SW 1271 (cell line): ENCODE measurements around the gene D2HGDH.
"Not testable (repeated sequence)": the region's sequence is repeated elsewhere in the genome, so short reads cannot be mapped to it uniquely, and the experiment has no call there.

Experiments
- DNase-seq, 2 experiments: peaks; one replicate each; lab custom pipeline; 2025; lab: John Stamatoyannopoulos, UW

The D2HGDH gene

GRCh38 chr2:241748468-241749256 lies 14.2 kb downstream of the D2HGDH start:
- no peak for DNase-seq

DNA sequence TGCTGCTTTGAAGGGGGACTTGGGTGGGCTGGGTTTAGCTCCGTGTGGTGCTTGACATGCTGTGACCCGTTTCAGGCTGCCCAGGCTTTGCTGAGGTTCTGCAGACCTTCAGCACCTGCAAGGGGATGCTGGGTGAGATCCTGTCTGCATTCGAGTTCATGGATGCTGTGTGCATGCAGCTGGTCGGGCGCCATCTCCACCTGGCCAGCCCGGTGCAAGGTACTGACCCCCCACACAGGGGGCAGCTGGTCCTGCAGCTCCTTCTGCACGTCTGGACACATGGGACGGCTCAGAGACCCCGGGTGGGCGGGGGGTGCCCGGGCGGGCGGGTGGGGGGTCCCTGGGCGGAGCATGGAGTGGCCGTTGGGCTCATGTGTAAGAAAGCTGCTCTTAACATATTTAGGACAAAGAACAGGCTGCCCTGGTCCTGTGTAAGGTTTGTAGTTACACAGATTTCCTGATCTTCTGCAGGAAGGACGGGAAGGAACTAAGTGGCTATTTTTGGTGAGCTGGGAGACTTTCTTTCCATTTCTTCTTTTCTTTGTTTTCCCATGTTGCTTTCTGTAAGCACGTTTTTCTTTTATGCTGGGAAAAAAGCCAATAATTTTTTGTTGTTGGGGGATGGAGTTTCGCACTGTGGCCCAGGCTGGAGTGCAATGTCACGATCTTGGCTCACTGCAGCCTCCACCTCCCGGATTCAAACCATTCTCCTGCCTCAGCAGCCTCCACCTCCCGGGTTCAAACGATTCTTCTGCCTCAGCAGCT lies 15.8 kb downstream of the D2HGDH start:
- no peak for DNase-seq

DNA sequence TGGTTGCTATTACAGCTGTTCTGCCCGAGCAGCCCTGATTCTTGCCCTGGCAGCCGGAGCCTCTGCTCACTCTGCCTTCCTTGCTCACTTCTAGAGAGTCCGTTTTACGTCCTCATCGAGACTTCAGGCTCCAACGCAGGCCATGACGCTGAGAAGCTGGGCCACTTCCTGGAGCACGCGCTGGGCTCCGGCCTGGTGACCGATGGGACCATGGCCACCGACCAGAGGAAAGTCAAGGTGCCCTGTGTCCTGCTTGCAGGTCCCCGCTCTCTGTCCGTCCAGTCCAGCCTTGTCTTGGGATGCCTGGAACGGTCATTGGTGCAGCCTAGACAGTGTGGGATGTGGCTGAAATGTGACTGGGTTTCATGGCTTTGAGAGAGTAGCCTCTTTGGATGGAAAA lies 16.7 kb downstream of the D2HGDH start:
- no peak for DNase-seq

- no peak for DNase-seq
Observed at GRCh38 chr2:241751776-241752175, 17.3 kb downstream of the D2HGDH start.

DNA sequence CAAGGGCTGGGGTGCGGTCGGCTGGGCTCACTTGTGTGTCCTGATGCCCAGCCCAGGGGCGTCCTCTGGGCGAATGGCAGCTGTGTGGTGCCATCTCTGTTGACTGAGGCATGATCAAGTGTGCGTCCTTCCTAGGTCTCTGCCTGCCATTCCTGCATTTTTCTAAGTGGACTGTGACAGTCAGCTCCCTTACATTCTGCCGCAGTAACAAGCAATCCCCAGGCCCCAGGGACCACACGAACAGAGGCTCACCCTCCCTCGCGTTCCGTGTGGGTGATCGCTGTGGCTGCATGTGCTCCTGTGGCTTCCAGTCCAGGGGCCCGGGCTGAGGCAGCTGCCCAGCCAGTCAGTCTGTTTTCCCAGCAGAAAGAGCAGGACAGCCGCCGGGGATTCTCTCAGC lies 17.8 kb downstream of the D2HGDH start:
- DNase-seq = no peak

DNA sequence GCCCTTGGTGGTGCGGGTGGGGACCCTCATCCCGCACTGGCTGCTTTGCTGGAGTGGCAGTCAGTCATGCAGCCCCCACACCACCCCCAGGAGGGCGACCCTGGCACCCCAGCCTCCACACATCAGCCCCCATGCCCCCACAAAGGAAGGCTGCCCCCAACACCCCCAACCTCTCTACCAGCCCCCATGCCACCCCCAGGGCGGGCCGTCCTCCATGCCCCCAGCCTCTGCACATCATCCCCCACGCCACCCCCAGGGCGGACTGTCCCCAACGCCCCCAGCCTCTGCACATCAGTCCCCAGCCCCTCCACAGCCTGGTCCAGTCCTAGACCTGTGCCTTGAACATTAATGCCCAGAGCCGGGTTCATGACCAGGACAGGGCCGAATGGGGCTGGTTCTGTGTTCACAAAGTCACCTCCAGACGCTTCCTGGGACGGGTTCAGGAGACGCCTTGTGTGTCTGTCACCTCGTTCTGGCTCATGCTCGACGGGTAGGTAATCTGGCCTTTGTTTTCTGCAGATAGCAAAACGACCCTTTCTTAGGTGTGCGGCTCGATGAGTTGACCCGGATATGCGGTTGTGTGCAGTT lies 18.4 kb downstream of the D2HGDH start:
- DNase-seq = no peak

DNA sequence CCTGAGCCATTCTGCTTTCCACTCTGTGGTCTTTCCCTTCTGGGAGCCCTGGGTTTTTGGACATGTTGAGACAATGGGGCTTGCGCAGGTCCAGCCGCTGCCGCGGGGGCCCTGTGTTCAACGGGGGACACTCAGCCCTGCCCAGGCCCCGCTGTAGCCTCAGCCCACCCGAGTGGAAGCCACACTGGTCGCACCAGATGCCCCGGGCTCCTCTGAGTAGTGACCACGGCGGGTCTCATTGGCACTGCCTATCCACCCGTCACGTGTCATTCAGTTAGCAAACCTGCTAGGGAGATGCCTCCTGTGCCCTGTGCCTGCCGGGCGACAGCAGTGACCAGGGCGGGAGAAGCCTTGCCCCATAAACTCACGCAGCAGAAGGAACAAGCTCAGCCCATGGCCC lies 19.1 kb downstream of the D2HGDH start:
- DNase-seq = no peak

- no peak for DNase-seq
Observed at GRCh38 chr2:241754042-241754441, 19.6 kb downstream of the D2HGDH start.

GRCh38 chr2:241755166-241755565 lies 20.7 kb downstream of the D2HGDH start:
- DNase-seq = no peak

- DNase-seq = no peak
Observed at GRCh38 chr2:241755777-241756176, 21.3 kb downstream of the D2HGDH start.

GRCh38 chr2:241759067-241759807 lies 24.8 kb downstream of the D2HGDH start:
- no peak for DNase-seq

- not testable (repeated sequence) for DNase-seq
Observed at GRCh38 chr2:241759893-241760292, 25.5 kb downstream of the D2HGDH start.

DNA sequence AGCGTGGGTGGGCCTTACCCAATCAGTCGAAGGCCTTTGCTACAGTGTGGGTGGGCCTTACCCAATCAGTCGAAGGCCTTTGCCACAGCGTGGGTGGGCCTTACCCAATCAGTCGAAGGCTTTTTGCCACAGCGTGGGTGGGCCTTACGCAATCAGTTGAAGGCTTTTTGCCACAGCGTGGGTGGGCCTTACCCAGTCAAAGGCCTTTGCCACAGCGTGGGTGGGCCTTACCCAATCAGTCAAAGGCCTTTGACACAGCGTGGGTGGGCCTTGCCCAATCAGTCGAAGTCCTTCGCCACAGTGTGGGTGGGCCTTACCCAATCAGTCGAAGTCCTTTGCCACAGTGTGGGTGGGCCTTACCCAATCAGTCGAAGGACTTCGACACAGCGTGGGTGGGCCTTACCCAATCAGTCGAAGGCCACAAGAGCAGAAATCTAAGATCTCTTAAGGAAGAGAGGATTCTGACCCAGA lies 25.9 kb downstream of the D2HGDH start:
- no peak for DNase-seq

DNA sequence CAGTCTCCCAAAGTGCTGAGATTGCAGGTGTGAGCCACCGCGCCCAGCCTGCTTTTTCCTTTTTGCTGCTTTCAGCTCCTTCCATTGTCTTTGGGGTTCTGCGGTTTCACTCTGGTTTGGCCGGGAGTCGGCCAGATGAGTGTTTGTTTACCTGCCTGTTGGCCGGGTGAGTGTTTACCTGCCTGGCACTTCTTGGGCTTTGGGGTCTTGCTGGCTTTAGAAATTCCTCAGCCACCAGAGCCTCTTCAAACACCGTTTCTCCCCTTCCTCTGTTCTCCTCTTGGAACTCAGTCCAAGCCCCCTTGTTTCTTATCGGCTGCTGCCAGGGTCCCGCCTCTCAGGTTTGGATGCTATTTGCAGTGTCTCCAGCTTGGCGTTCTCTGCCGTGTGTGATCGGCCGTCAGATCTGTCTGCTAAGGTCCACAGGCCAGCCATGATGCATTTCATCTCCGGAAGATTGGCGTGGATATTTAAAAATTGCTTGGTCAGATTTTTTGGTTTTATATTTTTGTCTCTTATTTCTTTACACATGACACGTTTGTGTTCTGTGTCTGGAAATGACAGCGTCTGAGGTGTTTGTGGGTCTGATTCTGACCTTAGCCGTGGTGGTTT lies 28.0 kb downstream of the D2HGDH start:
- DNase-seq = no peak

DNA sequence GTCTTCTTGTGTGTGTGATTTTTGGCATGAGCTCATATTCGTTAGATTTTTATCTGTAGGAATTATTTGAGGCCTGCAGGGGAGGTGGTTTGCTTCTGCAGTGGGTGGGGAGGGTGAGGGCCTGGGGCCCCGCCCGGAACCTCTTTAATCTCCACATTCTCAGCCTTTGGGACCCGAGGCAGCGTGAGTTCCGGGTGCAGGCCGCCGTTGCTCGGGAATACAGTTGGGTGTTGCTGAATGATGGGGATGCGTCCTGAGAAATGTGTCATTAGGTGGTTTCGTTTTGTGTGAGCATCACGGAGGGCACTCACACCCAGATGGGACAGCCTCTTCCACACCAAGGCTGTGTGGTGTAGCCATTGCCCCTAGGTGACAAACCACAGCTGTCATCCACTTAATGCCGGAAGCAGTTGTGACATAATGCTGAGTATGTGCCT lies 28.5 kb downstream of the D2HGDH start:
- DNase-seq = no peak

DNA sequence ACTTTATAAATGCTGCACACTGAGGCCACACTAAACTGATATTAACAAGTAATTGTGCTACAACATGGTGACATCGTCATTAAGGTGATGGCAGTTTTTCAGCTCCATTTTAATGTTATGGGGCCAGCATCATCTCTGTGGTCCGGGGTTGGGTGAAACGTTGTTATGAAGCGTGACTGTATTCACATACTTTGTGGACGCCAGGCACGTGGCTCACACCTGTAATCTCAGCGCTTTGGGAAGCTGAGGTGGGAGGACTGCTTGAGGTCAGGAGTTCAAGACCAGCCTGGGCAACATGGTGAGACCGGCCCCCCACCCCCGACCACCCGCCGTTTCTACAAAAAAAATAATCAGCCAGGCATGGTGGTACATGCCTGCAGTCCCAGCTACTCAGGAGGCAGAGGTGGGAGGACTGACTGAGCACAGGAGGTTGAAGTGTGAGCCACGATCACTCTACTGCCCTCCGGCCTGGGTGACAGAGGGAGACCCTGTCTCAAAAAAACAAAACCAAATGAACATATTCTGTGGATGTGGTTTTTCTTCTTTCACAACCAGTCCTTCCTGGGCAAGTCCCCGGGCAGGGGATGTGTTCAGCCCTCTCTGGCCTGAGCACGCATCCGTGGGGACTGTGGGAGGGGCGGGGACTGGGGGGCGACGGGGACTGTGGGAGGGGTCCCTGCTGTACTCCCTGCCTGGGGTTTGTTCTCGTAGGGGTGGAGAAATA lies 29.3 kb downstream of the D2HGDH start:
- DNase-seq = no peak

- no peak for DNase-seq
Observed at GRCh38 chr2:241764275-241765241, 30.1 kb downstream of the D2HGDH start.

DNA sequence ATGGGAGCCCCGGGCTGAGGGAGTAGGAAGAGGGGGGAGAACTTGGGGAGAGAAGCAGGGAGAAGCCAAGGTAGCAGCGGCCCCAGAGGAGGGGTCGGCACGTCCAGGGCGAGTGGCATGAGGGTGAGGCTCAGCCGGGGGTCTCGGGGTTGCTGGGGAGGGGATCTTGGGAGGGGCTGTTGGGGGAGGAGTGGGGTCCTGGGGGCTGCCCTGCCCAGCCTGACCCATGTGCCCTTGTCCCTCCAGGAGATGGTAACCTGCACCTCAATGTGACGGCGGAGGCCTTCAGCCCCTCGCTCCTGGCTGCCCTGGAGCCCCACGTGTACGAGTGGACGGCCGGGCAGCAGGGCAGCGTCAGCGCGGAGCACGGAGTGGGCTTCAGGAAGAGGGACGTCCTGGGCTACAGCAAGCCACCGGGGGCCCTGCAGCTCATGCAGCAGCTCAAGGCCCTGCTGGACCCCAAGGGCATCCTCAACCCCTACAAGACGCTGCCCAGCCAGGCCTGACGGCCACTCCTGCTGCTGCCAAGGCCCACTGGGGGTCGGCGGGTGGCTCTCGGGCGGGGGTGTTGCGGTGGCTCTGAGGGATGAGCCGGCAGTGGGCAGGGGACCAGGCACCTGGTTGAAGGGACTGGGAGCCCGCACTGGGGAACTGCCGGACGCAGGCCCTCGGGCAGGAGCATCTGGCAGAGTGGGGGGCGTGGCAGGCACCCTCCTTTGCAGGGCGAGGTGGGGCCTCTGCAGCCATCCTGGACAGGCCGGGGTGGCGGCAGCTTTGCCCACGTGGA lies 33.2 kb downstream of the D2HGDH start:
- no peak for DNase-seq

GRCh38 chr2:241768251-241768711 lies 33.9 kb downstream of the D2HGDH start:
- no peak for DNase-seq
